NCI-H345 treated with DMSO at 0.1 percent for 48 hours (cell line): Measurements from ENCODE around the gene FGD4.

ENCODE experiments used
- DNase-seq: peaks from one replicate; lab custom pipeline; 2025; ENCODE audit not compliant: unreplicated experiment; lab: John Stamatoyannopoulos, UW

FGD4 gene

GRCh38 chr12:32454866-32455265 lies 55.5 kb downstream of the FGD4 start:
- DNase-seq, result no peak

GRCh38 chr12:32455607-32456071 lies 56.3 kb downstream of the FGD4 start:
- DNase-seq, result peak; percentile 27

GRCh38 chr12:32457251-32458025 lies 58.1 kb downstream of the FGD4 start:
- no peak for DNase-seq

- no peak for DNase-seq
Measured at GRCh38 chr12:32460638-32461037, 61.3 kb downstream of the FGD4 start.

GRCh38 chr12:32462908-32463307 lies 63.5 kb downstream of the FGD4 start:
- no peak for DNase-seq

GRCh38 chr12:32466187-32466586 lies 66.8 kb downstream of the FGD4 start:
- no peak for DNase-seq

- no peak for DNase-seq
Measured at GRCh38 chr12:32466986-32467711, 67.8 kb downstream of the FGD4 start.

GRCh38 chr12:32467959-32468863 lies 68.9 kb downstream of the FGD4 start:
- no peak for DNase-seq

- DNase-seq, result no peak
Measured at GRCh38 chr12:32470936-32471470, 71.6 kb downstream of the FGD4 start.

- DNase-seq, result no peak
Measured at GRCh38 chr12:32471591-32472001, 72.2 kb downstream of the FGD4 start.

- no peak for DNase-seq
Measured at GRCh38 chr12:32475724-32476123, 76.4 kb downstream of the FGD4 start.

- DNase-seq, result no peak
Measured at GRCh38 chr12:32476446-32476845, 77.1 kb downstream of the FGD4 start.

- DNase-seq, result no peak
Measured at GRCh38 chr12:32477714-32478113, 78.4 kb downstream of the FGD4 start.

GRCh38 chr12:32478166-32478565 lies 78.8 kb downstream of the FGD4 start:
- no peak for DNase-seq

GRCh38 chr12:32478858-32479725 lies 79.7 kb downstream of the FGD4 start:
- no peak for DNase-seq

- no peak for DNase-seq
Measured at GRCh38 chr12:32482226-32482625, 82.9 kb downstream of the FGD4 start.

GRCh38 chr12:32483499-32483898 lies 84.1 kb downstream of the FGD4 start:
- no peak for DNase-seq

GRCh38 chr12:32483993-32484392 lies 84.6 kb downstream of the FGD4 start:
- no peak for DNase-seq

GRCh38 chr12:32486158-32486557 lies 86.8 kb downstream of the FGD4 start:
- no peak for DNase-seq

GRCh38 chr12:32488132-32488531 lies 88.8 kb downstream of the FGD4 start:
- no peak for DNase-seq
